H9 (cell line): ENCODE data around the gene GNL3. TPM values are rescaled to one million over a fixed set of nuclear protein-coding genes. Genes with fewer than 3 reads are reported as not detected.

Source experiments
- DNase-seq: peaks from one replicate; pipeline ENCODE4 v3.0.0-alpha.2; 2017
- H2AFZ ChIP-seq: one replicate; pipeline ENCODE4 v1.6.1; 2013; ENCODE audit warnings: mild to moderate bottlenecking, low read length, control low read depth, moderate library complexity
- H2AK5ac ChIP-seq: 2 replicates; pipeline ENCODE4 v1.6.1; 2013; ENCODE audit warnings: low read length, control low read depth, mixed read lengths; ENCODE audit not compliant: insufficient read length
- H2BK120ac ChIP-seq: one replicate; pipeline ENCODE4 v1.6.1; 2013; ENCODE audit warnings: low read depth, mild to moderate bottlenecking, low read length, control low read depth, inconsistent platforms; ENCODE audit not compliant: poor library complexity, severe bottlenecking
- H2BK12ac ChIP-seq: 2 replicates; pipeline ENCODE4 v1.6.1; 2013; ENCODE audit warnings: low read length, control low read depth, mixed read lengths, low read depth; ENCODE audit not compliant: insufficient read length
- H2BK15ac ChIP-seq: 2 replicates; pipeline ENCODE4 v1.6.1; 2013; ENCODE audit warnings: low read depth, low read length, control low read depth
- H2BK20ac ChIP-seq: one replicate; pipeline ENCODE4 v1.6.1; 2013; ENCODE audit warnings: low read depth, mild to moderate bottlenecking, low read length, control low read depth, inconsistent platforms; ENCODE audit not compliant: poor library complexity, severe bottlenecking
- H2BK5ac ChIP-seq: 2 replicates; pipeline ENCODE4 v1.6.1; 2013; ENCODE audit warnings: low read length, control low read depth, mixed read lengths; ENCODE audit not compliant: insufficient read length
- H3K14ac ChIP-seq: 2 replicates; pipeline ENCODE4 v1.6.1; 2013; ENCODE audit warnings: low read length, control low read depth; ENCODE audit not compliant: insufficient read depth
- H3K18ac ChIP-seq: 2 replicates; pipeline ENCODE4 v1.6.1; 2013; ENCODE audit warnings: low read depth, mild to moderate bottlenecking, mixed read lengths, low read length, control low read depth; ENCODE audit not compliant: insufficient read length
- H3K23ac ChIP-seq: 2 replicates; pipeline ENCODE4 v1.6.1; 2013; ENCODE audit warnings: low read length, control low read depth, mixed read lengths, low read depth; ENCODE audit not compliant: insufficient read length
- H3K23me2 ChIP-seq: 2 replicates; pipeline ENCODE4 v1.6.1; 2013; ENCODE audit warnings: low read depth, mild to moderate bottlenecking, mixed read lengths, low read length, control low read depth; ENCODE audit not compliant: insufficient read length, poor library complexity, severe bottlenecking
- H3K27ac ChIP-seq: 2 replicates; pipeline ENCODE4 v1.5.1; 2013; ENCODE audit warnings: low read length, control low read depth, mixed read lengths, low read depth; ENCODE audit not compliant: insufficient read length
- H3K27me3 ChIP-seq: 2 replicates; pipeline ENCODE4 v1.6.1; 2013; ENCODE audit warnings: low read length, control low read depth, inconsistent platforms; ENCODE audit not compliant: insufficient read depth
- H3K4ac ChIP-seq: 2 replicates; pipeline ENCODE4 v1.6.1; 2013; ENCODE audit warnings: low read depth, mild to moderate bottlenecking, control low read depth, inconsistent platforms, low read length, moderate library complexity
- H3K4me1 ChIP-seq: 2 replicates; pipeline ENCODE4 v1.6.1; 2013; ENCODE audit warnings: low read length, control low read depth, inconsistent platforms; ENCODE audit not compliant: insufficient read depth
- H3K4me2 ChIP-seq: 2 replicates; pipeline ENCODE4 v1.6.1; 2013; ENCODE audit warnings: low read length, control low read depth, mixed read lengths; ENCODE audit not compliant: insufficient read length, insufficient read depth
- H3K56ac ChIP-seq: 2 replicates; pipeline ENCODE4 v1.6.1; 2013; ENCODE audit warnings: low read depth, mild to moderate bottlenecking, mixed read lengths, low read length, control low read depth; ENCODE audit not compliant: insufficient read length
- H3K79me1 ChIP-seq: 2 replicates; pipeline ENCODE4 v1.6.1; 2013; ENCODE audit warnings: low read depth, mild to moderate bottlenecking, moderate library complexity, low read length, control low read depth, inconsistent platforms; ENCODE audit not compliant: insufficient read depth, poor library complexity, severe bottlenecking
- H3K79me2 ChIP-seq: 2 replicates; pipeline ENCODE4 v1.6.1; 2013; ENCODE audit warnings: low read length, control low read depth, inconsistent platforms; ENCODE audit not compliant: insufficient read depth
- H3K9ac ChIP-seq: 2 replicates; pipeline ENCODE4 v1.6.1; 2013; ENCODE audit warnings: low read length, control low read depth, mixed read lengths; ENCODE audit not compliant: insufficient read length; ENCODE audit errors: extremely low read depth
- H3K9me3 ChIP-seq: one replicate; pipeline ENCODE4 v1.6.1; 2013; ENCODE audit warnings: low read depth, low read length, inconsistent platforms; ENCODE audit not compliant: control insufficient read depth
- H3T11ph ChIP-seq: one replicate; pipeline ENCODE4 v1.6.1; 2013; ENCODE audit warnings: mild to moderate bottlenecking, low read length, control low read depth, inconsistent platforms
- H4K20me1 ChIP-seq: one replicate; pipeline ENCODE4 v1.6.1; 2013; ENCODE audit not compliant: control insufficient read depth, insufficient read length, insufficient read depth
- H4K5ac ChIP-seq: 2 replicates; pipeline ENCODE4 v1.6.1; 2013; ENCODE audit warnings: low read depth, mild to moderate bottlenecking, mixed read lengths, low read length, control low read depth; ENCODE audit not compliant: insufficient read length
- H4K8ac ChIP-seq: replicated peaks from 2 replicates; pipeline ENCODE4 v1.6.1; 2013; ENCODE audit warnings: low read length, control low read depth, mixed read lengths, low read depth; ENCODE audit not compliant: insufficient read length
- H4K91ac ChIP-seq: 2 replicates; pipeline ENCODE4 v1.6.1; 2013; ENCODE audit warnings: low read depth, mild to moderate bottlenecking, moderate library complexity, mixed read lengths, low read length, control low read depth; ENCODE audit not compliant: insufficient read length
- H3K27ac Mint-ChIP-seq, 3 experiments: 2 replicates in 2 of 3; 3 replicates in 1 of 3; pipeline ENCODE4 v1.8.0; 2020 to 2021; ENCODE audit warnings: mixed read lengths in 3 of 3, mild to moderate bottlenecking in 1 of 3, moderate library complexity in 1 of 3
- H3K27me3 Mint-ChIP-seq: 2 replicates; pipeline ENCODE4 v1.8.0; 2021; ENCODE audit warnings: low read depth, mild to moderate bottlenecking, moderate library complexity, mixed read lengths
- H3K36me3 Mint-ChIP-seq, 3 experiments: 2 replicates in 2 of 3; 3 replicates in 1 of 3; pipeline ENCODE4 v1.8.0; 2020 to 2021; ENCODE audit warnings: low read depth in 3 of 3, mixed read lengths in 3 of 3; ENCODE audit not compliant: insufficient read depth in 1 of 3
- H3K4me1 Mint-ChIP-seq, 2 experiments: 2 replicates each; pipeline ENCODE4 v1.8.0; 2020; ENCODE audit warnings: mixed read lengths in 2 of 2
- H3K4me3 Mint-ChIP-seq, 2 experiments: 2 replicates in 1 of 2; 3 replicates in 1 of 2; pipeline ENCODE4 v1.8.0; 2020 to 2021; ENCODE audit warnings: mild to moderate bottlenecking in 2 of 2, mixed read lengths in 2 of 2, moderate library complexity in 1 of 2
- H3K9me3 Mint-ChIP-seq, 2 experiments: 2 replicates in 1 of 2; 3 replicates in 1 of 2; pipeline ENCODE4 v1.8.0; 2020; ENCODE audit warnings: mild to moderate bottlenecking in 2 of 2, mixed read lengths in 2 of 2, moderate library complexity in 1 of 2
- CTCF ChIP-seq: fragments of 200-600 bp; sonication (generic); conservative IDR thresholded peaks from 3 replicates; pipeline ENCODE4 v1.8.0; 2021; ENCODE audit warnings: antibody characterized with exemption, mild to moderate bottlenecking
- WGBS: extraction: QIAGEN DNeasy Blood & Tissue Kit; methylation state at CpG from one replicate; pipeline ENCODE4 v1.1.7; 2013; ENCODE audit warnings: missing lambda C conversion rate, low lambda C conversion rate, mixed read lengths; ENCODE audit not compliant: insufficient read length; ENCODE audit errors: extremely low coverage; 5-methylcytosine and 5-hydroxymethylcytosine counted together
- total RNA-seq: library from RNA; stranded (reverse); gene quantifications from 2 replicates; pipeline ENCODE4 v1.2.1, GENCODE V29; 2021

Gene GNL3
- total RNA-seq, 1 experiment from 2014 or later: 250 TPM

- Mint-ChIP-seq H3K4me1 (peaks cover 15% of the 10 kb centered on the region in 2 experiments), H3K4me3 (peak overlapping the region; percentile 38 to 99; a peak in 3 of 5 replicates), H3K36me3 (peaks cover 63 to 75% (median 72%) of the 10 kb centered on the region in 3 experiments), H3K27ac (peak overlapping the region; percentile 41 to 75 (median 62); a peak in 2 of 7 replicates), H3K9me3 (no peaks in the 10 kb centered on the region), H3K27me3 (peaks cover 3% of the 10 kb centered on the region; the same call in 1 of the 2 replicates)
- no peak overlapping the region for H2BK12ac ChIP-seq
- no peak overlapping the region for H4K91ac ChIP-seq
- no peak overlapping the region for H2BK20ac ChIP-seq
- H3K27ac ChIP-seq: no peak overlapping the region
- peaks cover 16% of the 10 kb centered on the region for H3K79me1 ChIP-seq
- no peaks in the 10 kb centered on the region for H3K9me3 ChIP-seq
- H3K4me2 ChIP-seq: no peak overlapping the region
- H3K23me2 ChIP-seq: peaks cover 3% of the 10 kb centered on the region
- H4K5ac ChIP-seq: no peak overlapping the region
- H2AK5ac ChIP-seq: no peak overlapping the region
- no peak overlapping the region for H4K8ac ChIP-seq
- no peak overlapping the region for H3K14ac ChIP-seq
- H3K18ac ChIP-seq: no peak overlapping the region
- no peak overlapping the region for H2BK15ac ChIP-seq
- no peak overlapping the region for H3T11ph ChIP-seq
- H3K27me3 ChIP-seq: no peaks in the 10 kb centered on the region
- no peak overlapping the region for H3K23ac ChIP-seq
- no peak overlapping the region for H3K4ac ChIP-seq
- DNase-seq: no peak
- H3K4me1 ChIP-seq: no peaks in the 10 kb centered on the region
- no peak overlapping the region for H2AFZ ChIP-seq
- no peak overlapping the region for H2BK120ac ChIP-seq
- TF ChIP-seq CTCF: no peak
- no peak overlapping the region for H3K9ac ChIP-seq
- no CpG with 5 or more reads among the region's 6 CpGs for WGBS
- H4K20me1 ChIP-seq: no peaks in the 10 kb centered on the region
- peaks cover 12% of the 10 kb centered on the region; the same call in 1 of the 2 replicates for H3K79me2 ChIP-seq
- no peak overlapping the region for H2BK5ac ChIP-seq
- H3K56ac ChIP-seq: no peak overlapping the region
Observed at GRCh38 chr3:52688266-52688665, 2.4 kb downstream of the GNL3 start.
